GM19397 (cell line): ENCODE results near the gene MAD1L1.
A peak's percentile ranks its signal among the peaks of the same experiment; 100 is the strongest.

Experiments
- ATAC-seq: cut with Tn5 transposase; IDR thresholded peaks from one replicate; pipeline ENCODE4 v1.9.1; 2021; ENCODE audit warnings: mild to moderate bottlenecking, moderate library complexity; ENCODE audit not compliant: unreplicated experiment

Gene MAD1L1

DNA sequence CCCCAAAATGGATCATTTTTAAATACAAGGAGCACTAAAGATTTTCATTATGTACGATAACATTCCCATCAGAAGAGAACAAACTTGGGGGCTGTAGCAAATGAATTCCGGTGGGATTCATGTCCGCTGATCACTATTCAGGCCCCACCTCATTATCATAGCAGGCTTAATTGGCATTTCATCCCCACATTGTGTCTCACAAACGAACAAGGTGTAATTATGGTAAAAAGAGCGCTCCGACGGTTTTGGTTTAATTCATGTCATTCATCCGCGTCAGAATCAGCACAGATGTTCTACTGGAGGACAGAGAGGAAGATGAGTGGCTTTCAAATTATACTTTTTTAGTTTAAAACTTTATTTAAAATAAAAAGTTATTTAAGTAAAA lies 124.7 kb downstream of the MAD1L1 start:
- ATAC-seq, result no peak

DNA sequence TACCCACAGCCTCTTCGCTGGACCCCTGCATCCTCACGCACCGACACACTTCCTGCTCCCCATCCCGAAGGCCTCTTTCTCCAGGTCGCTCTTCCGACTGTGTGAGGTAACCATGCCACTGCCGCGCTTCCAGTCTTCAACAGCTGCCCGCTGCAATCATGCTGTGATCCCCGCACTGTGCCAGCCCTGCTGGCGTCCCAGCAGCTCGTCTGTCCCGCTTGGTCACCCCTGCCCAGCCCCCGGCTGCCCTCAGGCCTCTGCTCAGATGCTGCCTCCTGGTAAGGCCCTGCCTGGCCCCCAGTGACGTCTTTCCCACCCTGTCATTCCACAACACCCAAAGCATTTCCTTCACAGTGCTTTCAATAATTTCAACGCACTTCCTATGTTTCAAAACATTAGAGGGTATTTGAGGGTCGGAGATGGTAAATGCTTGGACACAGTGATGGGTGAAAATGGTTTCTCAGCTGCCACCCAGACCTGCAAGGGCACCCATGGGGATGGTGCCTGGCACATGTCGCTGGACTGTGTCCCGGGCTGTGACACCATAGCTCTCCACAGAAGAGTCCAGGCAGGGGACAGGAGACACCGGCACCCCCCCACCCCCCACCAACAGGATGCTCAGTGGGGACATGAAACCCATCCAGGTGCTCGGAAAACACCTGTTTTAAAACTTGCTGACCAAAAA lies 125.2 kb downstream of the MAD1L1 start:
- ATAC-seq, result no peak

DNA sequence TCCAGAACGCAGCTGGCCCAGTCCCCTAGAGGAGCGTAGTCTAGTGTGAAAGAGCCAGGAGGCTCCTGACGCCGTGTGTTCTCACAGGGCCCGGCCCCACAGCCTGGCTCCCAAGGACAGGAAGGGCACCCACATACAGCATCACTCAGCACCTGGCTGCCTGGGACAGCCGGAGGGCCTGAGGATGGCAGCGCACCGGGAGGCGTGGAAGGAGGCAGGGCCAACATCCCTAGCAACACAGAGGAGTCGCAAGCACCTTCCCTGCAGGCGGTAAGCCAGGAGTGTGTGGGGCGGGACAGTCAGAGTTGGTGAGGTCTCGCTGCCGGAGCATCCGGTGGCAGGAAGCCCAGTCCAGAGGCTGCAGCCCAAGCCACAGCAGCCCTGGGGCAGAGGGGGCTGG lies 125.8 kb downstream of the MAD1L1 start:
- ATAC-seq, result no peak

DNA sequence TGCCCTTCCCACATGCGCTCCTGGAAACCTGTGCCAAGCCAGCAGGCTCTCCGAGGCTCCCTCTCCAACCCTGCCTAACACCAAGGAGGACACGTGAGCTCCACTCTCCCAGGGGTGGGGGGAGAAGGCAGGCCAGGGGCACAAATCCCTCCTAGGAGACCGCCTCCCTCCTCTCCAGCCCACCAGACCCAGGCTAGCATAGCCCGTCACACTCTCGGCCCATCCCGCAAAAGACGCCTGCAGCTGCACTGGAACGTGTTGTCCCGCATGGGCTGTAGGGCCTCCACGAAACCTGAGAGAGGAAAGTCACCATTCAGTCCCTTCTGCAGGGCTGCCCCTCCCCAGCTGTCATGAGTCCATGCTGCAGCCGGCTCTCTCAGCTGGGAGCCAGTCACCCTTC lies 126.3 kb downstream of the MAD1L1 start:
- no peak for ATAC-seq

DNA sequence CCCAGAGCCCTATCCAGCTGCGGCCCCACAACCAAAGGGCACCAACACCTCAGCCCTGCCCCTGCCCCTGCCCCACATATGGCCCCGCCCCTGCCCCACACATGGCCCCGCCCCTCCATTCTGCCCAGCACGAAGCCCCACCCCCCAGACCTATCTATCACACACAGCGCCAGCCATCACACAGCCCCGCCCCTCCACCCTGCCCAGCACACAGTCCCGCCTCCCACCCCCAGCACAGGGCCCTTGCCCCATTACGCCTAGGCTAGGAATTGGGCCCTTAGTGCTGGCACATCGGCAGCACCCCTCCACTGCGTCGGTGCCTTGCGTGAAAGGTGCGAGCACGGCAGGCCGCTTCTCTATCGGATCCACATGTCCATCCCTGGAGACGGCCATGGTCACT lies 126.8 kb downstream of the MAD1L1 start:
- ATAC-seq, result no peak

DNA sequence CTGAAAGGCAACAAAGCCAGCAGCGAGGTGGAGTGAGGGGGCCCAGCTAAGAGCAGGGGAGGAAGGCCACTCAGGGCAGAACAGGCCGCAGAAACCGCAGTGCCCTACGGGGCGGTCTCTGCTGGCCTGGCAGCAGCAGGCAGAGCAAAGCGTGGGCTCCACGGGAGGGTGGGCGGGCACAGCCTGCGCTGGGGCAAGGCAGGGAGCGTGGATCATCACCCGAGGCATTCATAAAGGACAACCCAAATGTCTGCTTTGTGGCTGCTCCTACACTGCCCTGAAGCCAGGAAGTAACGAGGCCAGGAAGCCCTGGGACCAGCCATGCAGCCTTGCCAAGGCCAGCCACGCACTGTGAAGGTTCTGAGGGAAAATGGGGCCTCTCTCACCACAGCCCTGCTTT lies 127.5 kb downstream of the MAD1L1 start:
- no peak for ATAC-seq

DNA sequence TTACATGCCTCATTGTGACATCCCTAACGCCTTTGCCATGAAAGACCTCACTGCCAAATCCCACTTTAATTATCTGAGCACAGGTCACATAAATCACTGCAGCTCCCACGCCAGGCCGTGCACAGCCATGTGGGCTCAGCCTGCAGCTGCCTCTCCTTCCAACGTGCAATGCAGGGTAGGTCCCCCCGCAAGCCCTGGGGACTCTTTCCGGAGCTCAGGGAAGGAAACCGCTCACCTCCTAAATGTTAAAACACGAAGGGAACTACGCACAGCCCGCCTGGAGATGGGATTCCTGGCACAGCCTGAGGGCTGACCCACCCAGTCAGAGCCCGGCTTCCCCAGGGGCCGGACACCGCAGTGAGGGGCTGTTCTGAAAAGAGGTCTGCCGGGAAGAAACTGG lies 128.0 kb downstream of the MAD1L1 start:
- ATAC-seq, result no peak

DNA sequence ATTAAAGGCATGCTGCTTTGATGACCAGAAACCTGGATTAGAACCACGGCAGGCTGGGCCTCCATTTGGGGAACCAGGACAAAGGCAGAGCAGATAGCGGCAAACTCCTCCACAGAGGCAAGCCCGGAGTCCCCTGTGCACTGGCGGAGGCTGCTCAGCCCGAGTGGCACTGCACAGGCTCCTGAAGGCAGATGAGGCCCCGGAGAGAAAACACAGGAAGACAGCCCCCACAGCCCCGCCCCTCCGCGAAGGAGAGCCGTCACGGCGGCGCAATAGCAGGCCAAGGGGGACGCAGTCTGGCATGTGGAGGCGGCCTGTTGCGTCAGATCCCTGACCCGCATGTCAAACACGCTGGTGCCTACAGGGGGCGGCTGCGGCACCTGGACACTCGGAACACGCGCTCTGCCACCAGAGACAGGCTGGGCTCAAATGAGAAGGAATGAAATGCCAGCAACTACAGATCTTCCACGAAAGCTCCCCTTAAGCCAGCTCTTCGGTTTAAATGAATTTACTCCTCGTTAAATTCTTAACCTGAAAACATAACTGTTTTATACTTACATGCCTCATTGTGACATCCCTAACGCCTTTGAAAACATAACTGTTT lies 128.5 kb downstream of the MAD1L1 start:
- no peak for ATAC-seq

DNA sequence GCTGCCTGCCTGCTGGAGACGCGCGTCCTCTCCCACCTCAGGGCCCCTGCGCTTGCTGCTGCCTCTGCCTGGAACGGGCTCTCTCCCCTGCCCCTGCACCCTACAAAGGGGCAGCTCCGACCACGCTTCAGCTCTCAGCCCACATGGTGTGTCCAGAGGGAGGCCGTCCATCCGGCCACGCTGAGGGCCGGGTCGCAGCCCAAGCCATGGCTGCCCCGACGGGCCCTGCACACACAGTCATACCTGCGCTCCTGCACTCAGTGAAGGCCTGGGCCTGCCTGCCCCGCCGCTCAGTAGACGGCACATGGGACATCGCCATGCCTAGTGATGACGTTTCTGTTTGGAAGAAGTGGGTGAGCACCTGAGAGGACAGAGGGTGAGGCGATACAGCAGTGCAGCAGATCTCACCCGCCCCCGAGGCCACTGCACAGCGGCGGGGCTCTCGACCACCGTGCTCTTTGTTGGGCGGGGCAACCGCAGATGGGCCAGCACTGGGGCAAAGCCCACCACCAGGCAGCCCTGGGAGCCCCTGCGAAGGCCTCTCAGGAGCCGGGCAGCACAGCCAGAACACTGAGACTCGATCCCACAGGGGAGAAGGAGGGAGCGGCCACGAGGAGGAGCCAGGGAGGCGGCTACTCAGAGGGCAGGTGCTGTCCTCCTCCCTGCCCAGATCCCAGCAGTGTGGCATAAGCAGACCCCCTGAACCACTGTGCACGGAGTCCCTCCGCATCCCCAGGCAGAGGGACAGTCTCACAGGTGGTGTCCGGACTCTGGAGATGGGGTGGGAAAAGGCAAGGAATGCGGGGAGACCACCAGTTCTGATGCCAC lies 129.5 kb downstream of the MAD1L1 start:
- ATAC-seq, result no peak

DNA sequence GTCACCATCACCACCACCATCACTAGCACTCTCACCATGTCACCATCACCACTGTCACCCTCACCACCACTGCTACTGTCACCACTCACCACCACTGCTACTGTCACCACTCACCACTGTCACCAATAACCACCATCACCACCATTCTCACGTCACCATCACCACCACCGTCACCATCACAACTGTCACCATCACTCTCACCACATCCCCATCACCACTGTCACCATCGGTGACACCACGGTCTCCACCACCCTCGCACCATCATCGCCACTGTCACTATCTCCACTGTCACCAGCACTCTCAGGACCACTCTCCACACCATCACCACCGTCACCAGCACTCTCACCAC lies 130.4 kb downstream of the MAD1L1 start:
- no peak for ATAC-seq

DNA sequence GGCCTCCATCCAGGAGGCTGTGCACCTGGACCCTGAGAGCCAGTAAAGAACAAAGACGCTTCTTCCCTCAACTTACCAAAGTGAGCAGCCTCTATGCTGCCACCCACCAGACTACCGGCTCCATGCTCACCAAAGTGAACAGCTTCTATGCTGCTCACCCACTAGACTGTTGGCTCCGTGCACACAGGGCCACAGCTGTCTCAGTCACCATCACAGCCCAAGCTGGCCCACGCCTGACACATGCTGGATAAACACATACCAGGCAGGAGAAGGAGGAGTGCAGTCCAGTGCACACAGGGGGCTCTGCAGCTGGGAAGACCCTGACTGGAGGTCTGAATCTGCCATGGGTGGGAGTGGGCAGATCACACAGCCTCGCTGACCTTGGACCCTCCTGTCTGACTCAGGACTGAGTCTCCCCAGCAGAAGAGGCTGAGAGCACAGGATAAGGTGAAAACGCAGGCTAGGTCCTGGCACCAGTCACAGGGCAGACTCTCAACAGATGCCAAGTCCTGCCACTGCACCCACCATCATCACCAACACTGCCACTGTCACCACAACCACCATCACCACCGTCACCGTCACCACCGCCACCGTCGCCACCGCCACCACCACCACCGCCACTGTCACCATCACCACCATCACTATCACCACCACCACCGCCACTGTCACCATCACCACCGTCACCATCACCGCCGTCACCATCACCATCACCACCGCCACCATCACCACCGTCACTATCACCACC lies 130.9 kb downstream of the MAD1L1 start:
- no peak for ATAC-seq

DNA sequence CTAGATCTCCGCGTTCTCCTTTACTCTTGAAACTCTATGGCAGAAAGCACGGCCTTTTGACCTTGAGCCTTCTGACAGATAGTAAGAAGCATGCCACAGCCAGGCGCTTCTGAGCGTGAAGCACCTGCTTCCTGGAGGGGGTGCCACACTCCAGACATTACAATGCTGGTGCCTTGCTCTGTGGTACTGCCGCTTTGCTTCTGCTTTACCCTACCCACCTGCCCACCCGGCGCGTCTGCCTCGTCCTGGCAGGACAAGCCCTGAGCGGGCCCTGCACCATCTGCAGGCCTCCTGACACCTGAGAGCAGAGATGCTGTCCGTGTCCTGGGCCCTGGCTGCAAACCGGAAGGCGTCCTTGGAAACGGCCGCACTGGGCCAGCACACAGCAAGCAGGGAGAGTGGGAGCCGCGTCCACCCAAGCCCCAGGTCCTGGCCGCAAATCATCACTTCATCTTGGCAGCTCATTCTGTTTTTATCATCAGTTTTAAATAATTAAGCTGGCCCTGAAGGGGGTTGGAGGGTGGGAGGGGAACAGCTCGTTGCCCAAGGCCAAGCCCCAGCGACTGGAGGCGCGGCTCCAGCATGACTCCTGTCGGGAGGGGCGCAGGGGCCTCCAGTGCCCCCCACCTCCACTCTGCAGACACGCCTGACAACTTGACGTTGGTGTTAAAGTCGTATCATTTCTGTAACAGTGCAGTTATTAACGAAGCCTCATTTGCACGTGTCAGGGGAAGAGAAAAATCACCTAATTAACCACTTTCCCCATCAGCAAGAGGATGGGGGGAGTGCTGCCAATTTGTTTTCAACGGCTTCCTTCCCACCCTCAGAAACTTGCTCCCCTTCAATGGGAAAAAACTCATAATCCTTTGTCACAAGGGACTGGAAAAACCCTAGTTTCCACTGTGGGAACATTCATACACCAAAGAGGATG lies 132.2 kb downstream of the MAD1L1 start:
- ATAC-seq, result peak; percentile 49

DNA sequence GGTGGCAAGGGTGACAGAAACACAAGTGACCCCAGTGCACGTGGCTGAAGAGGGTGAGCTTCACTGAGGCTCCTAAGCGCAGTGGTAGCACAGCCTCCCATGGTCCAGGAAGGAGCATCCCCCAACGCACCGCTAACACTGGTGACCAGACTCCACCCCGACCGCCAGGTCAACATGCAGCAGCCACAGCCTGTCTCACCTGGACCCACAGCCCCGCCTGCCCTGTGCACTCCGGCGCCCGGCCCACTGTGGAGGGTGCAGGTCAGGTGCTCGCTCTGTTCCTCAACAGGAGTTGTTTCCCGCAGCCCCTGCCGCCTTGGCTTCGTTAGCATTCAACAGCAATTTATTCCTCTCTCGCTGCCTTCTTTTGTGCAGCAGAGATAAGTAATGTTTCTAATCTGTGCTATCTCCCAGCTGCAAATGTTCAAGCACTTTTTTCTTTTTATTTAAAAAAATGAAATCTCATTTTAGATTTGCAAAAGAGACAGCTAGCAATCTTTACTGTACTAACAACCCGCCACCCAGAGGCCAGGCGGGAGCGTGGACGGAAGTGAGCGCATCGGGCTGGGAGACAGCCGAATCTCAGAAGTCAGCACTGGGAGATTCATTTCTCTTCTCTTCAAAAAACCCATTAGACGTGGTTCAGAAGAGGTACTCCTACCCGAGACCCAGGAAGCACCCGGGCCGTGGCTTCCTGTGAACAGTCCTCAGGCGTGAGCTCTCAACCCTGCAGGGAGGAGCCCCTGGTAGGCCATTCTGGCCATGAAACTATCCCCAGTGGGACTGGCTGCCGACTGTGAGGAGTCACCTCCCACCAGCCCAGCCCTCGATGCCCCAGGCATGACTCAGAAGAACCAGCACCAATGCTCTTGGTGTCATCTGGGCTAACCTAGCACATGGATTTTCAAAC lies 133.4 kb downstream of the MAD1L1 start:
- no peak for ATAC-seq

DNA sequence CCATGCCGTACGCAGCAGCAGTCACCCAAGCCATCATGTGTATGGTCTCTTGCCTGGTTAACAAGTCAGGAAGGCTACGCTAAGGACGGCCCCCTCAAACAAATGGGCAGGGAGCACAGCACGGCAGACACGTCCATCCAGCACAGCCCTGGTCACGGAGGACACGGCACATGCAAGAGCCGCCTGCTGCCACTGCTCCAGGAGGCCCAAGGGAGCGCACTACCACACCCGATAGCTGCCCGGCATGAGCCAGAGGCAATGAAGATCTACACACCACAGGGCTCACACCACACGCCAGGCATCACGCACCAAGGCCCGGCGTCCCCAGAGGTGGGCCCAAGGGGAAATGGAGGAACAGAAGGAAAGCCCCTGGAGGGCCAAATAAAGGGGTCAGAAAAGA lies 134.2 kb downstream of the MAD1L1 start:
- ATAC-seq, result no peak

DNA sequence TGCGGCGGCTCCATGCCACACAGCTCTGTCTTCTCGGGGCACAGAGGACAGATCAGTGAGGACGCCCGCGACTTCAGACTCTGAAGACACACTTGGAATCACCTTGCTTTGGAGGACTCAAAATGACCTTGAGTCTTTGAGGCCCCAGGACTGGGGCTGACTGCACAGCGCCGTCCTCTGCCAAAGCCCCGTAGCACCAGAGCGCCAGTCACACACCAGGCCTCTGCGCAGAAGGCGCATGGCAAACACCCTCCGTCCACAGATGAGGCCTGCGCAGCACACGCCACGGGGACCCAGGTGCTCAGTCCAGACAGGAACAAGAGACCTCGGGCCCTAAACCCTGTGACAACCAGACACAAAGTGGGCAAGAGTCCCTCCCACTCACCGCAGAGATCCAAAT lies 134.7 kb downstream of the MAD1L1 start:
- ATAC-seq, result no peak

DNA sequence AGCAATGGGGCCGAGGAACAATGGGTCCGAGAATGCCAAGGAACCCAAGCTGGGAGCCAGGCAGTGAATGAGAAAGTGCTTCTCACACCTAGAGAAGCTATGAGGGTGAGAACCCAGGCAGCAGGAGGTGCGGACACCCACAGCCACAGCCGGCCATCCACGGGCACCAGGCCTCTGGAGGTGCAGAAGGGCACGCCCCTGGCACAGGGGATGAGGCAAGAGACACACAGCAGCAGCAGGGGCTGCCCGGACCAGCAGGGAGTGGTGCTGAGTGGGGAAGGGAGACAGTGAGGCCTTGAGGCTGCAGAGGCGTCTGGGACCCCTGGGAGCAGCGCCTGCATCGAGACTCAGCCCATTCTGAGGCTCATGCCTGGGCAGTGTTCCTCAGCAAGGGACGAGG lies 135.3 kb downstream of the MAD1L1 start:
- no peak for ATAC-seq

DNA sequence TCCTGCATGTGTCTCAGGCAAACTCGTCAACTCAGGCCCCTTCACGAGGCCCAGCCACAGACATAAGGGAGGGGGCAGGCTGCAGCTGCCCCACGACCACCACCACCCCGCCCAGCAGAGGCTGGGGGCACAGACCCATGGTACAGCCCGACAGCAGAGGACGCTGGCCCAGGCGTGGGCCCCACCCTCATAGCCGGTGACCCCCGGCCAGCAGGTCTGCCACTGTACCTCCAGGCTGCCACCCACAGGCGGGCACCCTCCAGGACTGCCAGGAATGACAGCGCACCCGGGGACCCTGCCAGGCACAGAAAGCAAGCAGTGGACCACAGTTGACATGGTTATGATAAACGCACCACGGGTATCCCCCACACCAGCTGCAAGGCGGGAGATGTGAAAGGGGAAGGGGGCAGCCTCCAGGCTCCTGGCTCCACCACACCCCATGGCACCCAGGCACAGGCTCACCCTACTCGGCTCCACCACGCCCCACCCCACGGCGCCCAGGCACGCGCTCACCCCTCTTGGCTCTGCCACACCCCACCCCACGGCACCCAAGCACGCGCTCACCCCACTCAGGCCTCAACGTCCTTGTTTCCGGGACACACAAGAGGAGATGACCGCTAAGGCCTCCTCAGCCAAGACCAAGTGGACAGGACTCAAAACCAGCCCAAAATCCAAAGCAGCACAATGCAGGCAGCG lies 135.9 kb downstream of the MAD1L1 start:
- no peak for ATAC-seq

DNA sequence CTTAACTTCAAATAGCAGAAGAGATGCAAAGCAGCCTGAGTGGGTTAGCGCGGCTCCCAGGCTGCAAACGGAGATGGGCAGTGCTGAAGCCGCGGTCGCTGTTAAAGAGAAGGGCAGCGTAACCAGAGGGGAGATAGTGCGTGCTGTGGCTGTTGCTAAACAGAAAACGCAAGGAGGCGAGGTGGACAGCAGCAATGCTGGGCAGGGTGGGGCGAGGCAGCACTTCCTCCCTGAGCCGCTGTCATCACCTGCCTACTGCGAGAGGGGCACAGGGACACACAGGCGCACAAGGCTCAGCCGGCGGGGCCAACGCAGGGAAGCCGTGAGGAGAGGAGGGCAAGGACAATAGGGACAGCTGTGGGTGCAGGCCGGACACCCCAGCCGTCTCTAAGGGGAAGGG lies 137.3 kb downstream of the MAD1L1 start:
- ATAC-seq, result no peak
